Mammary epithelial cell (primary cell): ENCODE data around the gene SLC24A3.

Experiments
- EZH2 ChIP-seq: IDR thresholded peaks from 2 replicates; pipeline ENCODE4 v1.6.1; 2012; ENCODE audit warnings: low read length, inconsistent platforms, borderline replicate concordance
- TF ChIP-seq, protein P1 (sequence below), 2 donors: IDR thresholded peaks in 1 of 2; conservative IDR thresholded peaks in 1 of 2; 2 replicates each; pipeline ENCODE4 v1.5.1; 2011 to 2012; ENCODE audit warnings: inconsistent platforms in 2 of 2, low read length in 2 of 2, mild to moderate bottlenecking in 2 of 2, control low read depth in 1 of 2, low read depth in 1 of 2; ENCODE audit not compliant: insufficient read depth in 1 of 2; ENCODE audit errors: extremely low read depth in 1 of 2

DNA sequence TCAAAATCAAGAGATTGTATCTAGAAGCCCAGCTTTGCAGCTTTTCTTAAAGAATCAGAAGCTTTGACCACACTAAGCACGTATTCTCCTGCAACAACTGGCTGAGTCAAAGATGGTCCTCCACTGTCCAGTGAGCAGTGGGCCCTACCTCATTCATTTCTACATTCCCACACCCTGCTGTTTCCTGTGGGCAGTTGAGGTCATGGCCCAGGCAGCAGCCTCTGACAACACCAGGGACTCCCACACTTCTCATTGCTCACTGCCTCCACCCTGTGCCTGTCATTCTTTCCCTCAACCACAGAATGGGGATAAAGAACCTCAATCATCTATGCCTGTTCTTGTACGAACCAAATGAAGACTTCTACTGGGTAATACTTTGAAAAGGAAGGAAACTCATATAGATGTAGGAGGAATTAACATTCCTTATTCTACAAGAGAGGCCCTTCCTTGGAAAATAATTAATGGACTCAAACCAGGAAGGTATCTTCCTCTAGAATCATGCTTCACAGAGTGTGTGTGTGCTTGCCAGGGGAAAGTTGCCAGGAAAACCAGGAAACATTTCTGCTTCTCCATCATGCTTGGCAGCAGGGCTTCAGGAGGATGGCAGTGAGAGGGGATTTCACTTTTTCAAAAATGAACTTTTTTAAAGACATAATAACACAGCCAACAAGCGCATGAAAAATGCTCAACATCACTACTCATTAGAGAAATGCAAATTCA, 353.9 kb downstream of the SLC24A3 start:
- TF ChIP-seq, protein P1, sequence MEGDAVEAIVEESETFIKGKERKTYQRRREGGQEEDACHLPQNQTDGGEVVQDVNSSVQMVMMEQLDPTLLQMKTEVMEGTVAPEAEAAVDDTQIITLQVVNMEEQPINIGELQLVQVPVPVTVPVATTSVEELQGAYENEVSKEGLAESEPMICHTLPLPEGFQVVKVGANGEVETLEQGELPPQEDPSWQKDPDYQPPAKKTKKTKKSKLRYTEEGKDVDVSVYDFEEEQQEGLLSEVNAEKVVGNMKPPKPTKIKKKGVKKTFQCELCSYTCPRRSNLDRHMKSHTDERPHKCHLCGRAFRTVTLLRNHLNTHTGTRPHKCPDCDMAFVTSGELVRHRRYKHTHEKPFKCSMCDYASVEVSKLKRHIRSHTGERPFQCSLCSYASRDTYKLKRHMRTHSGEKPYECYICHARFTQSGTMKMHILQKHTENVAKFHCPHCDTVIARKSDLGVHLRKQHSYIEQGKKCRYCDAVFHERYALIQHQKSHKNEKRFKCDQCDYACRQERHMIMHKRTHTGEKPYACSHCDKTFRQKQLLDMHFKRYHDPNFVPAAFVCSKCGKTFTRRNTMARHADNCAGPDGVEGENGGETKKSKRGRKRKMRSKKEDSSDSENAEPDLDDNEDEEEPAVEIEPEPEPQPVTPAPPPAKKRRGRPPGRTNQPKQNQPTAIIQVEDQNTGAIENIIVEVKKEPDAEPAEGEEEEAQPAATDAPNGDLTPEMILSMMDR (conservative IDR thresholded peaks at IDR 0.05 in 1 of 2, IDR thresholded peaks at IDR 0.05 in 1 of 2; ENCODE audit: extremely low read depth in 1 of 2, insufficient read depth in 1 of 2, low read depth in 1 of 2, low read length in 2 of 2), result no peak
- no peak for TF ChIP-seq EZH2
